Occipital lobe (tissue), 2 donors: ENCODE results near the gene GABRA6. TPM values are rescaled to one million over a fixed set of nuclear protein-coding genes. Genes with fewer than 3 reads are reported as not detected.
"Not testable (repeated sequence)": the region's sequence is repeated elsewhere in the genome, so short reads cannot be mapped to it uniquely, and the experiment has no call there.

Source experiments
- DNase-seq: peaks from one replicate; lab custom pipeline; 2025; lab: John Stamatoyannopoulos, UW
- total RNA-seq: library from RNA; depleted of rRNA; stranded (reverse); fragments of >200 nt; gene quantifications from one replicate; pipeline ENCODE4 v1.2.3, GENCODE V29; 2014

The GABRA6 gene
- 0.31 TPM for total RNA-seq

- DNase-seq = no peak
These were observed at the start of gene GABRA6 for GRCh38 chr5:161685461-161685860. Gene GABRA6 (plus strand): TSS chr5:161685721. CDS start chr5:161685990, 269 bp downstream.

GRCh38 chr5:161637591-161637990 lies 47.9 kb upstream of the GABRA6 start:
- DNase-seq = no peak

GRCh38 chr5:161641444-161641843 lies 44.1 kb upstream of the GABRA6 start:
- no peak for DNase-seq

GRCh38 chr5:161645264-161645663 lies 40.3 kb upstream of the GABRA6 start:
- DNase-seq = no peak

GRCh38 chr5:161651926-161652325 lies 33.6 kb upstream of the GABRA6 start:
- not testable (repeated sequence) for DNase-seq

GRCh38 chr5:161660806-161661205 lies 24.7 kb upstream of the GABRA6 start:
- no peak for DNase-seq

GRCh38 chr5:161663431-161663830 lies 22.1 kb upstream of the GABRA6 start:
- no peak for DNase-seq

- no peak for DNase-seq
These were observed 9.4 kb upstream of the GABRA6 start for GRCh38 chr5:161676103-161676502.

GRCh38 chr5:161686149-161686548 lies 628 bp downstream of the GABRA6 start:
- no peak for DNase-seq

GRCh38 chr5:161686881-161687280 lies 1.4 kb downstream of the GABRA6 start:
- DNase-seq = no peak

- DNase-seq = no peak
These were observed 1.8 kb downstream of the GABRA6 start for GRCh38 chr5:161687316-161687715.

- no peak for DNase-seq
These were observed 6.4 kb downstream of the GABRA6 start for GRCh38 chr5:161691911-161692310.

- DNase-seq = no peak
These were observed 11.5 kb downstream of the GABRA6 start for GRCh38 chr5:161697001-161697400.

- DNase-seq = no peak
These were observed 14.5 kb downstream of the GABRA6 start for GRCh38 chr5:161700065-161700464.

GRCh38 chr5:161703528-161703927 lies 18.0 kb downstream of the GABRA6 start:
- no peak for DNase-seq

- DNase-seq = no peak
These were observed 21.9 kb downstream of the GABRA6 start for GRCh38 chr5:161707382-161707781.

- no peak for DNase-seq
These were observed 23.7 kb downstream of the GABRA6 start for GRCh38 chr5:161709239-161709638.

- no peak for DNase-seq
These were observed 27.5 kb downstream of the GABRA6 start for GRCh38 chr5:161713042-161713441.

GRCh38 chr5:161719157-161719556 lies 33.6 kb downstream of the GABRA6 start:
- no peak for DNase-seq

GRCh38 chr5:161720460-161720859 lies 34.9 kb downstream of the GABRA6 start:
- DNase-seq = no peak

- DNase-seq = no peak
These were observed 49.2 kb downstream of the GABRA6 start for GRCh38 chr5:161734741-161735140.

GRCh38 chr5:161740433-161740832 lies 54.9 kb downstream of the GABRA6 start:
- DNase-seq = no peak

- no peak for DNase-seq
These were observed 58.8 kb downstream of the GABRA6 start for GRCh38 chr5:161744276-161744675.

- DNase-seq = no peak
These were observed 59.9 kb downstream of the GABRA6 start for GRCh38 chr5:161745392-161745791.
